NCI-H82 (cell line): ENCODE measurements around the gene NOC3L.
"Not testable (repeated sequence)": the region's sequence is repeated elsewhere in the genome, so short reads cannot be mapped to it uniquely, and the experiment has no call there.

Experiments used
- DNase-seq: peaks from one replicate; lab custom pipeline; 2025; lab: John Stamatoyannopoulos, UW

The NOC3L gene

DNA sequence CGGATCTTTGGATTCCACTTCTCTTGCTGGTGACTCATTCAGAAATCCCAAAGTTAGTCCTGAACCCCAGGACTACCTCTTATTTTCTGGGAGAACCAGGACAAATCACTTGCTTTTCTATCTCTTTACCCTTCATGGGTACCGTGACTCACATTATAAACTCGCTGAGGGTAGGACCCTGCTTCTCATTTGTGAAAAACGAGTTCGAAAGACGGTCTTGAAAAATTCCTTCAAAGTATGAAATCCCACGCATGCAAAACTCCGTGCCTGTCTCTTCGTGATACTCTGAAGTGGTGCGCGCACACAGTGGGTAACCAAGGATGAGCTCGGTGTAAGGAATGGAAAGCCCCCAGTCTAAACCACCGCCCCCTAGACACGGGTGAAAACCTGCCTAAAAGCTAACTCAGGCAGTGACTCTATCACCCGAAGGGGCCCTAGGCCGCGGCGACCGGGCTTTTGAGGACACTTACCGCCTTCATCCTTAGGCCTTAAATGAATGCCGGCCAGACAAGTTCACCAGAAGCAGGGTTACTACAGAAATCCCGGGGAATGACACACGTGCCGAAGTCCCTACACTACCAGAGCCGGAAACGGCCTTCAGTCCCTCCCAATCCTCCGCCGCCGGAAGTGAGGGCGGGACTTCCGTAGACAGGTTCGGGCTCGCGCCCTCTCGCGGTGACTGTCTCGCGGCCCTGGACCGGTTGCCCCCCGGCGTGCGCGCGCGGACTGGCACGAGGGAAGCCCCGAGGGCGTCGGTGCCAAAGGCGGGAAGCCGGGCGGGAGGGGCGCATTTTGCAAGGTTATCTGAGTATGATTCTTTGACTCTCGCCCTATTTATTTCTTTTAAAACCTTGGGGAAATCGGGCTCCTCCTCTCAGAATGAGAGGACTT, at the start of gene NOC3L:
Gene NOC3L (minus strand): TSS at position 580 of the 891 bp plus-strand sequence. CDS start 101 bp downstream, at position 479.
- peak; percentile 96 for DNase-seq

DNA sequence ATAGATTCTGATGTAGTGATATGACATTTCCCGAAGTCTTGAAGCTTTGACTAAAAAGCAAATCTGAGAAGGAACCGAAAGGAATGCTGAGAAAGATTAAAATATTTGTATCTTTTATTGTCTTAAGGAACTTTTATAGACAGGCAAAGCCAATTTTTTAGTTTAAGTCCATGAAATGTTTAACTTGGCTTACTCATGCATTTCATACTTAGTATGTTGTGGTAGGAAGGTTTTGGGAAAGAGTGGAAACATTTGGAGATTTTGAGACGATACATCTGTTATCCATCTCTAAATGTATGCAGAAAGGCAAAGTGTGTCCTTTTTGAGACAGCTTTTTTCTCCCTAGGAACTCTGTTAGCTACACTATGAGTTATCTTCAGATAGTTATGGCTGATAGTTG, 49.7 kb upstream of the NOC3L start:
- DNase-seq: no peak

- no peak for DNase-seq
Measured at GRCh38 chr10:94411304-94411703, 48.6 kb upstream of the NOC3L start.

DNA sequence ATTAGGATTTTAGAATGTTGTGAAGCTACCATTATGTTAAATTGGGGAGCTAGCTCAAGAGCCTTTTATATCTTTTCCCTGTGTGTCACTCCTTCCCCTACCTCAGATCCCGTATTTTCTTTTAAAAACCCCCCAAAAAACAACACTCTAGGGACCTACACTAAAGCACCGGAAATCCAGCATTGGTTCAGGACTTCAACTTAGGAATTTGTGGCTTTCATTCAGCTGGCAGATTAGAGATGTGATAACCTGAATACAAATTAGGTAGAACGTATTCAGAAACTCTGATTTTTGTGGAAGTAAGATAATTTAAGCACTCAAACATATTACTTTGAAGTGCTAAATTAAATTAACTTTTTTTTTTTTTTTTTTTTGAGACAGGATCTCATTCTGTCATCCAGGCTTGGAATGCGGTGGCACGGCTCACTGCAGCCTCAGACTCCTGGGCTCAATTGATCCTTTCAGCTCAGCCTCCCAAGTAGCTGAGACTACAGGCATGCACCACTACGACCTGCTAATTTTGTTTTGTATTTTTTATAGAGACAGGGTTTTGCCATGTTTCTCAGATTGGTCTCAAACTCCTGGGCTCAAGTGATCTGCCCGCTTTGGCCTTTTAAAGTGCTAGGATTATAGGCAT, 46.4 kb upstream of the NOC3L start:
- no peak for DNase-seq

DNA sequence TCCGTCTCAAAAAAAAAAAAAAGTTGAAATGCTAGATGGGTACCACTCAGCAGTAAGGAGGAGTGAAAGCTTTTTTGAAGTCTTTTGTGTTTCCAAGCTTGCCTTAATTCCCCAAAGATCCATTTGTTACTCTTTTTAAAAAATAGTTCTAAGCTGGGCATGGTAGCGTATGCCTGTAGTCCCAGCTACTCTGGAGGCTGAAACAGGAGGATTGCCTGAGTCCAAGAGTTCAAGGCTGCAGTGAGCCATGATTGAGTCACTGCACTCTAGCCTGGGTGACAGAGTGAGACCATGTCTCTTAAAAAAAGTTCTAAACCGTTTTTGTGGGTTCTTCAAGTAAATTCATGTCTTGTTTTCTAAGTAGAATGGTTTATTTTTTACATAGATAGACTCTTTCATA, 44.9 kb upstream of the NOC3L start:
- no peak for DNase-seq

- no peak for DNase-seq
Measured at GRCh38 chr10:94405406-94405805, 42.7 kb upstream of the NOC3L start.

- peak; percentile 64 for DNase-seq
Measured at GRCh38 chr10:94403380-94404213, 40.9 kb upstream of the NOC3L start.

DNA sequence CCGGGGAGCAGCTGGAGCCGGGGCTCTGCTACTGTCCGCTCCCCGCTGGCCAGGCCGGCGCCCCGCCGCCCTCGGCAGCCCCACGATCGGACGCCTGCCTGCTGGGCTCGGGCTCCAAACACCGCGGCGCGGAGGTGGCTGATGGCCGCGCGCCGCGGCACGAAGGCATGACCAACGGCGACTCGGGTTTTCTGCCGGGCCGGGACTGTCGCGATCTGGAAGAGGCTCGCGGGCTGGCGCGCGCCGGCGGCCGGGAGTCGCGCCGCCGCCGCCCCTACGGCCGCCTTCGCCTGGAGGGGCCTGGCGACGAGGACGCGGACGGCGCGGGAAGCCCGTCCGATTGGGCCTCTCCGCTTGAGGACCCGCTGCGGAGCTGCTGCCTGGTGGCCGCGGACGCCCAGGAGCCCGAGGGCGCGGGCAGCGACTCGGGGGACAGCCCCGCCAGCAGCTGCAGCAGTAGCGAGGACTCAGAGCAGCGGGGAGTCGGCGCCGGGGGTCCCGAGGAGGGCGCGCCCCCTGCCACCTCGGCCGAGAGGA, 40.2 kb upstream of the NOC3L start:
- DNase-seq: peak; percentile 50

- DNase-seq: peak; percentile 97
Measured at GRCh38 chr10:94402204-94402842, 39.6 kb upstream of the NOC3L start, which contains the start of gene TBC1D12. TSS of gene TBC1D12 (plus strand) at chr10:94402541. CDS start at chr10:94402614, 73 bp downstream.

GRCh38 chr10:94398762-94399161, 36.0 kb upstream of the NOC3L start:
- DNase-seq: no peak

DNA sequence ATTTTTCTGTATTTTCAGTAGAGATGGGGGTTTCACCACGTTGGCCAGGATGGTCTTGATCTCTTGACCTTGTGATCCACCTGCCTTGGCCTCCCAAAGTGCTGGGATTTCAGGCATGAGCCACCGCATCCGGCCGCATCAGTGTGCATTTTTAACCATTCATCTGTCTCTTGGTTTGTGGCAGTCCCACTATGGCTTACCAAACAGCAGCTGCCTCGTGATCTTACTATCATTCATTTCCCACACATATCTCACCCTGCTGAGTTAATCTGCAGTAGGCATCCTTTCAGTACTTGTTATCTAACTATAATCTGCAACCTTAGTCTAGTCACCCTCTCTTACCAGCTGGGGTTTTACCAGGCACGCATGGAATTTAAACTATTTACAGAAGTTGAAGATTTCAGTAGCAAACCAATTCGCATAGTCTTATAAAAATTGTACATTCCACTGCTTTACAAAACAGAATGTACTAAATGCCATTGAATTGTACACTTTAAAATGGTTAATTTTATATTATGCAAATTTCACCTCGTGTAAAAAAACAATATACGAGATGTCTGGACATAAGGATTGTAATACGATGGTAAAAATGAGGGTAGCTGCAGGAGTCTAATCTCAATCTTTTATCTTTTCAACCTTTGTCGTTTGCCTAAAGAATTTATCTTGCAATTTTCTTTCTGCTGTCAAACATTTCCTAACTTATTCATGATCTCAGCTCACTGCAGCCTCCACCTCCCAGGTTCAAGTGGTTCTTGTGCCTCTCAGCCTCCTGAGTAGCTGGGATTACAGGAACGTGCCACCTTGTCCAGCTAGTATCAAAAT, 35.0 kb upstream of the NOC3L start:
- DNase-seq: no peak

GRCh38 chr10:94392117-94392516, 29.4 kb upstream of the NOC3L start:
- not testable (repeated sequence) for DNase-seq

DNA sequence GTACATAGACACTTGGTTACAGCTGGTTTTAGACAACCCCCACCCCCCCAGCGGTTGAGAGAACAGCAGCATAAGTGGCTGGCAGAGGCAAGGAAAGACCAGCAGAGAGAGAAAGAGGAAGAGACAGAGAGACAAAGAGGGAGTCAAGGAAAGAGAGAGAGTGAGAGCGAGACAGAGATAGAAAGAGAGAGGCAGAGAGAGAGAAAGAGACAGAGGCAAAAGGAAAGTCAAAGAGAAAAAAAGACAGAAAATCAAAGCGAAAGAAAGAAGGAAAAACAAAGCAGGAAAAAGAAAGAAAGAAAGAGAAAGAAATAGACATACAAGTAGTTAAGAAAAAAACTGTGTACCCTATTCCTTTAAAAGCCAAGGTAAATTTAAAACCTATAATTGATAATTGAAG, 23.0 kb upstream of the NOC3L start:
- not testable (repeated sequence) for DNase-seq

DNA sequence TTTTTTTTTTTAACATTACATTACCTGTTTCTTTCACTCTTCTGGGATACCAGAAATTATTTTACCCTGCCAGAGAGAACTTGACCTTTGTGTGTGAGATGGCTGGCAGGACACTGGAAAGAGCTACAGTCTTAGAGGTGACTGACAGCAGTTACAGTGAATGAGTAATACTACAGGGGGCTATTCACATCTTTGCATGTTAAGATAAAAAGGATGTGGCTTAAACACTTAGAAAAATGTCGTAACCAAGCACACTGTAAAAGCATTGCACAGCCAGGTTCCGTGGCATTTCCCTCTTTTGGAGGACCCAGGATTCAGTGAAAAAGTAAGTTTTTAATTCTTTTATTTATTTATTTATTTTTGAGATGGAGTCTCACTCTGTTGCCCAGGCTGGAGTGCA, 20.8 kb upstream of the NOC3L start:
- no peak for DNase-seq

- no peak for DNase-seq
Measured at GRCh38 chr10:94376865-94377264, 14.1 kb upstream of the NOC3L start.

DNA sequence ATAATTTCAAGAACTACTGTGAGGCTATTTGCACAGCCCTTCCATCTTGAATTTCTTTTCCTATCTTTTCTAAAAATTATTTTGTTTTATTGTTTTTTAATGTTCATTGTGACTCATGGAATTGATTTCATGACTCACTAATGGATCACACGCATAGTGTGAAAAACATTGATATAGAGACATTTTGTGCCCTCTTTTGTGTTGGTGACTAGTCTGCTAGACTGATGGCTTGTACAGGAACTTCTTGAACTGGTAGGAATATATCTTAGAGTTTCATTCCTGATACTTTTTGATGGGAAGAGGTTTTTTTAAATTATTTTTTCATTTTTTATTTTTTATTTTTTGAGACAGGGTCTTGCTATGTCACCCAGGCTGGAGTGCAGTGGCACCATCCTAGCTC, 12.6 kb upstream of the NOC3L start:
- DNase-seq: no peak

GRCh38 chr10:94370501-94370900, 7.8 kb upstream of the NOC3L start:
- DNase-seq: peak; percentile 57

DNA sequence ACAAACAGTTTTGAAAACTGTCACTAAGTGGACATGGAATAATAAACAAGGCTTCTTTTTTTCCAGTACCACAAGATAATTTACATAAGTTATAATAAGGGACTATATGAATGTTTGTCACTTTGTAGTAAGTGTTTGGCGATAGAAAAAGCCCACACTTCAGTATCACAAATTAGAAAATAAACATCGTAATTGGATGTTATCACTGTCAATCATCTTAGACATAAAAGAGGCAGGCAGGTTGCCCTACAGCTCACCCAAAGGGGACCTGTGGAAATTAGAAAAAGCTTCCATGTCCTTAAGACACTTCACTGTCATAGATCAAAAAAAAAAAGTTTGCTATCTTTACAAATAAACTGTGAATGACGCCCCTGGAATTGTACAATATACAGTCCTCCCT, 3.6 kb upstream of the NOC3L start:
- DNase-seq: no peak

GRCh38 chr10:94364482-94364881, 1.7 kb upstream of the NOC3L start:
- DNase-seq: no peak

DNA sequence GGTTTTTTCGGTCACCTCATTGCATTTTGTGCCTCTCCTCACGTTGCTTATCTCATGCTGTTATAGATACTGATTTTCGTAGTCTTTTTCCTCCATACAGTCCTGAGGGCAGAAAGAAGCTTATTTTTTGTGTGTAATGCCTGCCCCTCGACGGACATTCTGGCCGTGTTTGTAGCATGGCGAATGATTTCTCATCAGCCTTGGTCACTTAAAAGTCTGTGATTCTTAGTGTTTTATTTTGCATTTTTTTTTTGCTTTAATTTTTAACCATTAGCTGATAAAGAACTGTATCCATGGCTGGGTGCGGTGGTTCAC, 469 bp upstream of the NOC3L start:
- DNase-seq: no peak
